ENCODE measurements around the gene SLC22A17.

SLC22A17 gene

DNA sequence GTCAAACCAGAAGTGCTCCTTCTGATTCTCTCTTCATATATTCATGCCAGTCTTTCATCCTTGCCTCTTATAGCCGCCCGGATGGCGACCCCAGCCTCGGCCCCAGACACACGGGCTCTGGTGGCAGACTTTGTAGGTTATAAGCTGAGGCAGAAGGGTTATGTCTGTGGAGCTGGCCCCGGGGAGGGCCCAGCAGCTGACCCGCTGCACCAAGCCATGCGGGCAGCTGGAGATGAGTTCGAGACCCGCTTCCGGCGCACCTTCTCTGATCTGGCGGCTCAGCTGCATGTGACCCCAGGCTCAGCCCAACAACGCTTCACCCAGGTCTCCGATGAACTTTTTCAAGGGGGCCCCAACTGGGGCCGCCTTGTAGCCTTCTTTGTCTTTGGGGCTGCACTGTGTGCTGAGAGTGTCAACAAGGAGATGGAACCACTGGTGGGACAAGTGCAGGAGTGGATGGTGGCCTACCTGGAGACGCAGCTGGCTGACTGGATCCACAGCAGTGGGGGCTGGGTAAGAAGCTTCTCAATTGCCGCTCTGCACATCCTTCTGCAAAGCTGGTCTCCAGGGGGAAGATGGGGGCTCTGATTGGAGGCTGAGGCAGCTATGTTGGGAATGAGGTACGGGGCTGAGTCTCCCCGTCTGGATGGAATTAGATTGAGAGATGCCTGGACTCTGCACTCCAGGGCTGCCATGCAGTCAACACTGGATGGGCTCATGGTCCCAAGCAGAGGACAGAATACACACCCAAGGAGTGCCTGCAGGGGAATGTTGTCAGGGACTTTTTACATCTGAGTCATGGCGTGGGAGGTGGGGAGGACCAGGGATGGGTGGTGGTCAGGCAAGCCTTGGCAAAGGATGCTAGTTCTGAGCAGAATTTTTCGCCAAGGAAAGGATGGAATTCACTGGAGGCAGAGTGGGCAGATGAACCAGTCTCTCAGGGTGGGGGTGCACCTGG, 44.7 kb downstream of the SLC22A17 start:
- DNase-seq (ENCODE audit: low read depth, low spot score) = no peak

DNA sequence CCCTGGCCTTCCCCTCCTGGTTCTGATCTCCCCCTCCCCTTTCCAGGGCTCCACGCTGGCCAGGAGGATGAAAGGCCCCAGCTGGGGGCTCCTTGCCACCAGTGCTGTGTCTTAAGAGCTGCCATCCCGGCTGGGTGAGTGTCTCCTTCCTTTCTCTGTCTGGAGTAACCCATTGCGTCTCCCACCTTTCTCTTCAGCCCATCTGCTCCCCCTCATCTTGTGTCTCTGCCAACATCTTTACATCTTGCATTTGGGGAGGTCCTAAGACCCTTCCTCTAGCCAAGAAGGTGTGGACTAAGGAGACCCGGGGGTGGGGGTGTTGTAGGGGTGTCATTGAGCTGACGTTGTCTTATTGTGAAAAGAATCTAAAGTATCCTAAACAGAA, 45.5 kb downstream of the SLC22A17 start:
- DNase-seq (ENCODE audit: low read depth, low spot score) = no peak

DNA sequence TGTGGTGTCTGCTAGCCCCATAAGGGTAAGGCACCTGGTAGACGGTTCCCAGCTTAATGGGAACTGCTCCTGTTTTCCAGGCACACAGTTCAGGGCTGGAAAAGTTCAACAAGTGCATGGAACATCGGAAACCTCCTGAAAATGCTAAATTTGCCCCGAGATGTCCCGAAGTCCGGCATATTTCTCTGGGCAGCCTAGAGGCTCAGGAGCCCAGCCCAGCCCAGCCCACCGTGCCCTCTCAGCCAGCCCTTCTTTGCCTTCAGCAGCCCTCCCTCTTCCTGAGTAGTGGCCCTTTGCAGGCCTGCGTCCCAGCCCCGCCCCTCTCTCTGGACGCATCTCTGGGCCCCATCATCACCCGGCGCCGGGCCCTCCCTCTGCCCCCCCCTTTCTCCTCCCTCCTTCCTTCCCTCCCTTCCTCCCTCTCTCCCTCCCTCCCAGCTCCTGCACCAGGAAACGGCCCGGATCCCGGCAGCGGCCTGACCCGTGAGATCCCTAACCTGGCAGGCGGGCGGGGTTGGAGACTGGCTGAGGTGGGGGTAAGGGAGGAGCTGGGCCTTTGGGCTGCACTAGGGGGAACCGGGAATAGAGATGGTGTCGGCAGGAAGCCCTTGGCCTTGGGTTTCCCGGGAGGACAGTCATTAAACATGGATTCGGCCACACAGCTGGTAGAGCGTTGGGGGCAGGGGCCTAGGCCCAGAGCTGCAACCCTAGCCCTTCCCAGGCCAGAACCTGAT, 46.1 kb downstream of the SLC22A17 start, which contains the start of gene BCL2L2:
Gene BCL2L2, plus strand, starts transcription at position 422 of the 734 bp plus-strand sequence. CDS start 935 bp downstream, outside the sequence.
- DNase-seq (ENCODE audit: low read depth, low spot score) = no peak

DNA sequence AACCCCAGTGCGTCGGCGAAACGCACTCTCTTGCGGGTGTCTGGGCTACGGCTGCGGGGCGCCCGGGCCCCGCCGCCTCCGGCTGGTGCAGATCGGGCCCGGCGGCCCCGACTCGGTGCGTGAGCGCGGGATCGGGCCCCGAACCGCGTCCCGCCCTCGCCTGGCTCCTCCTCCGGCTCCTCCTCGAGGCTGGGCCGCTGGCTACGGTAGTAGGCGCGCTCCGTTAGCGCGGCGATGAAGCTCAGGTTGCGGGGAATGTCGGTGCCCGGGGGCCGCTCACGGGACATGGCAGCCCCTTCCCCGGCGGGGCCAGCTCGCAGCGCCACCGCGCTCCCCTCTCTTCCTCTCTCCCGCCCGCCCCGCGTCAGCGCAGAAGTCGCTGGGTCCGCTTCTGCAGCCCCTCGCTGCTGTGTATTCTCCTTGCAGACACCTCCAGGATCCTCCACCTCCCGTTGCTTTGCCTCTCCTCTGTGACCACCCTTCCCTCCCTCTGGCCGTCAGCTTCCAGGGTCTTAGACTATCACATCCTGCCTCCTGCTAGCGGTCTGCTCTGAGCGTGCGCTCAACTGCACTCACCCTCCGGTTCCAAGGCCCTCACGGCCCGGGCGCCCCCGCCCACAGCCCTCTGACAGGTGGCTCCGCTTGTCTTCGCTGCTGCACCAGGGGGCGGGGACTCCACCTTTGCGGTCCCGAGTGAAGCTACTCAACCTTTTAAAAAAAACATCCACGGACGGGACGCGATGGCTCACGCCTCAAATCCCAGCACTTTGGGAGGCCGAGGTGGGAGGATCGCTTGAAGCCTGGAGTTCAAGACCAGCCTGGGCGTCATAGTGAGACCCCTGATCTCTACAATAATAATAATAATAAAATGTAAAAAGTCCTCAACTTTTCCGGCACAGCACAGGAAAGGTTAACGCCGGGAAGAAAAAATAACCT, 50.1 kb downstream of the SLC22A17 start, which contains the start of gene PPP1R3E:
Gene PPP1R3E, minus strand, starts transcription at position 570 of the 936 bp plus-strand sequence. Its CDS starts 283 bp downstream, at position 287.
- DNase-seq (ENCODE audit: low read depth, low spot score) = peak; percentile 76

DNA sequence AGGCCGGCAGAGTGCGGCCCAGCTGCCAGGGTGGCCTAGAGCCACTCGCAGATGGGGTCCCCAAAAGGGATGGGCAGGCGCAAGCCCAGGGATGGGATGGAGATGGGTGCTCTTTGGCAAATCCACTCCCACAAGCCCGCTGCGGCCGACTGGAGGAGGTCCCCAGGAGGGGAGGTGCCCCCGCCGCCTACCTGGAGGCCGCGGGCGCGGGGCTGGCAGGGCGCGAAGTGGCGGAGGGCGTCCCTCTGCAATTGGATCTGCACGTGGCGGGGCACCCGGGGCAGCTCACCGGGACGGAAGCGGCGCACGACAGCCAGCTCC, 50.8 kb downstream of the SLC22A17 start:
- no peak for DNase-seq (ENCODE audit: low read depth, low spot score)

DNA sequence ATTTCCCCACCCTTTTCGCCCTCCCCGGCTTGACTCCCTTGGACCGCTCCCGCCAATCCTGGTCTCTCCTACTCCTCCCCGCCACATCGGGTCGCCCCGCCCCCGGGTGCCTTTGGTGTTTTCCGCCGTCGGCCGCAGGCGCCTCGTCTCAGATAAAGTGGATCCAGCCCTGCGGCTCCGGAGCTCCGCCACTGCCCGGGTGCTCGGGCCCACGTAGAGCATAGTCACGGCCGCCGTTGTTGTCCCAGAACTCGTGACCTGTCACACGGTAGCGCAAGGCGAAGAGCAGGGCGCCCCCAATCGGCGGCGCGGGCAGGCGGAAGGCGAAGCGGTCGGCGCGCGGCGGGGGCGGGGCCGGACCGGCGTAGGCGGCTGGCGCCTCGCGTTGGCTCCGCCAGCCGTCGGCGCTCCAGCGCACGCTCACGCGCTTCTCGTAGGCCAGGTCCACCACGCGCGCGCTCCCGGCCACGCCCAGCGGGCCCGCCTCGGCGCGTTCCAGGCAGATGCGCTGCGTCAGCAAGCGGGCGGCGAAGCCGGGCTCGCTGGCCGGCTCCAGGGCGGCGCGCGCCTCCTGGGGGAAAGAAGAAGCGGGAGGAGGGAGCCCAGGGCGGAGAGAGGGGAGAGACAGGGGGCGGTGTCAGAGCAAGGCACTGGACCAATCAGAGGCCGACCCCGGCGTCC, 51.3 kb downstream of the SLC22A17 start:
- DNase-seq (ENCODE audit: low read depth, low spot score) = peak; percentile 89

DNA sequence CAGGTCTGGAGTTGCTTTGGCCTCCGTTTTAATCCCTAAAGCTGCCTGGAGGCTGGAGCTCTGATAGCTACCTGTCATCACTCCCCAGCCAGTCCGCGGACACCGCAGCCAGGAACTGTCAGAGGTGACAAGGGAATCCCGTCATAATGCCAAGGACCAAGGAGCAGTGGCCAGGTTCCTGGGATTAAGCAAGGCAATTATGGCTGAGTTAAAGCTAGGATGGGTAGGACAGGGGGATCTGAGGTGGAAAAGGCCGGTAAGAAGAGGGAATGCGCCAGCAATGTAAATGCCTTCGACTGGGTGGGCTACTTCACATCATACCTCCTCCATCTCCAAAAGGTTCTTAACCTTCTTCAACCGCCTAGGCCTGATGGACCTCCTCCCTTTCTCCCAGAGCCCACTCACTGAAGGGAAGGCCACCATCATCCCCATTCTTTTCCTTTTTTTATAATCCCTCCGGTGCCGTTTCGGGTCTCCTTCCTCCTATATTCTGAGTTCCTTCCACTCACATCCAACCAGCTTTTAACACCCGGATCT, 51.9 kb downstream of the SLC22A17 start:
- DNase-seq (ENCODE audit: low read depth, low spot score) = no peak

DNA sequence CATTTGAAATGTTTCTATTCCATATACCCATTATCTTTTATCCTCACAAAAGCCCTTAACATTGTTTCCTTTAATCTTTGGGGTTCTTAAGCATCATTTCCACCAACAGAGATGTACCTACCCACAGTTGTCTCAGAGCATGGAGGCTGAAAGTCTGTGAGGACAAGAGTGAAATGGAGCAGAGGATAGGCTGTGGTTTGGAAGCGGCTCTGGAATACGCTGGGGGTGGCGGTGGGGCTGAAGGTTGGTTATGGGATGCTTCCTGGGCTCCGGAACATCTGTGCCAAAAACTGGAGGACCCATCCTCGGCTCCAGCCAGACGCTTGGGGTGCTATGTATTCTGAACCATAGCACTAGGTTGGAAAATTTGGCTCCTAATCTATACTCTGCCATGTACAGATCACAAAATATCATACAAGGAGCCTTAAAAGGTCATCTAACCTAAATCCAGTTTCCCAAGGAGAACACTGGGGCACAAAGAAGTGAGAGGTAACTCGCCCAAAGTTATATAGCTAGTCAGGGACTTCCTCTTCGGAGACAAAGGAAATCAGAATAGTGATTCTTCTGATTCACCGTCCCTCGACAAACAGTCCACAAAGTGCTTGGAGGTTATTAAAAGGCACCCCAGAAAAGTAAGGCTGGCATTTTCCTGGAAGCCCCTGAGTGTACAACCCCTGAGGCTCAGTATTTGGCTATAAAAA, 52.6 kb downstream of the SLC22A17 start:
- no peak for DNase-seq (ENCODE audit: low read depth, low spot score)

DNA sequence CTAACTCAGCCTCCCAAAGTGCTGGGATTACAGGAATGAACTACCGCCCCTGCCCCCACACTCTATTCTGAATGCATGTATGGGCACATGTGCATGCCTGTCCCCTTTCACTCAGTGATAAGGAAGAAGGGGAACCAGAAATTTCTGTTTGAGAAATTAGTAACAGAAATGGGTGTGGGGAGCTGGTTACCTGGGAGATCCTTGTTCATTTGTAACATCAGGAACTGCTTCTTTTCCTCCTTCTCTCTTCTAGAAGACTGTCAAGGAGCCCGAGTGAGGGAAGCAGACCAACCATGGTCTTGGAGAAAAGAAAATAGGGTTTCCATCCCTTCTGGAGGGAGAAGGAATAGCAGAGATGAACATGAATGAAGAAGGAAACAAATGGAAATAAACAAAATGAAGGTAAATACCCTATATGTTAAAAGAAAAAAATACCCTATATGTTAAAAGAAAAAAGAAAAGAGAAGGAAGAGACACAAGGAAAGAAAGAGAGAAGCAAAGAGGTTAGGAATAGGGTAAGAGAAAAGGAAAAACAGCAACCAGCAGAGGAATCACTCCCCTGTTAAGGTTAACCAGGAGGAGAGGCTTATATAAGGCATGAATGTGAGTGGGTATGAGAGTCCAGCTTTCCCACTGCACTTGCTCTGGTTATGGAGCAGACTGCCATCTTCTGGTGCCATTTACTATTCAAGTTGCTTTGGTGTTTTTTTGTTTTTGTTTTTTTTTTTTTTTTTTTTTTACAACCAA, 53.3 kb downstream of the SLC22A17 start:
- DNase-seq (ENCODE audit: low read depth, low spot score) = no peak

DNA sequence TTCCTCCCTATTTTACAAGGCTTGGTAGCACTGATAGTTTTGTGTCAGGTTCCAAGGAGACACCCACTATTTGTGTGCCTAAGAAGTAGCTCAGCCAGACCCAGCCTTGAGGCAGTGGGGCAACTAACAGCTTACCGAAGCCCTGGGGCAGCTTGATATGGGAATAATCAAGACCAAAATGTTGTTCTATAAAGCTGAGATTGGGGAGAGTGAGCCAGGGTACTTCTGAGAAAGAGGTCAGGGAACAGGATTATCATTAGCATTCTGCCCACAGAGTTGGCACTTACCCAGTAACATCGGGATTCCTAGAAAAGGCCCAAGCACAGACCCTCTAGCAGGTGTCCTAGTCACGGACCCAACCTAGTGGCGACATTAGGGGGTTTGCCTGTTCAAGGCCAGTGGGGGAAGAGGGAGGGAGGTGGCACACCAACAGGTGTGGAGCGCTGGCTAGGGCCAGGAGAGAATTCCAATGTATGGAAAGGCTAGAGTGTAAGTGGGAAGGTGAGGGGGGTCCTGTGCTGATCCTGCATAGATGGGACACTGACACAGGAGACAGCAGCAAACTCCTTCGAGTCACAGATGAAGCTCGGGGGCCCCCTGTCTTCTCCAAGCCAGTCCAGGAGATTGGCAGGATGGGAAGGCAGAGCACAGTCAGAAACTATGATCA, 54.9 kb downstream of the SLC22A17 start:
- DNase-seq (ENCODE audit: low read depth, low spot score) = no peak

DNA sequence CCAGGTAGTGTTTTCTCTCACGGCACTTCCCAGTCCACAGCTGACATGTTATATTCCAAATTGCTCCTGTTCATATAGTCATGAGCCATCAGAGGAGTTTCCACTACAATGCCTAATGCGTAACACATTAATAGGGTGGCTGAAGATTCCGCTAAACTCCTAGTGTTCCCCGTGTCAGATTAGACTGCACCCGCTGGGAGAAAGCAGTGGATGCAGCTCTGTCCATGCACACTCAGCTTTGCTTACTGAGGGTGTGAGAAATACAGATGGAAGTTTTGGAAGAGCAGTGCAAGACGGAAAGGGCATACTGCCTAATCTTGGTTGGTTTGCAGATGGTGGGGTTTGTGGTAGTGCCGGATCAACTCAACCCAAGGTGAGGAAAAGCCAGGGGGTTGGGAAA, 55.6 kb downstream of the SLC22A17 start:
- DNase-seq (ENCODE audit: low read depth, low spot score) = no peak

All from activated CD4-positive, CD25-positive, alpha-beta regulatory T cell treated with anti-CD3 and anti-CD28 coated beads, Interleukin-2, amount 50 U/mL, for 16 hours (primary cell).